ENCODE data around the gene CLRN3.

DNA sequence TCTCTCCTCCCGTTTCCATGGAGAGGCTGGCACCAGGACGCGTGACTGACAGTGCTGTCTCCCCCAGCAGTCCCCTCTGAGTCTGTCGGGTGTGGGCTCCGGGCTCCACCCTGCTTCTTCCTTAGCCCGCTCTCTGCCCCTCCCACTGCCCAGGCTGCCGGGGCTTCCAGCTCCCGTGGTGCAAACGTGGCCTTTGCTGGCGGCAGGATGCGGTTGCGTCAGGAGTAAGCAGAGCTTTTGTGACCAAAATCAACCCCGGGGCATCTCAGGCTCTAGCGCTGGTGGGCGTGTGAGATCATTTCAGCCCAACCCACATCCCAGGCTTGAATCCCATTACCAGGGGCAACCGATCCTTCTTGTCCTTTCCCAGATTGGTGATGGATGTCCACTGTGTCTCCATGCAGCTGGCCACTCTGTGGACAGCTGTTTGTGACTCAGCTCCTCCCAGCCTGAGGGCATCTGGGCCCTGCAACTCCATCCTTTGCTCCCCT is 42.4 kb upstream of the CLRN3 start:
- TF ChIP-seq EZH2phosphoT487 (IDR thresholded peaks at IDR 0.05; ENCODE audit: borderline replicate concordance) = no peak
- TF ChIP-seq, protein P1, sequence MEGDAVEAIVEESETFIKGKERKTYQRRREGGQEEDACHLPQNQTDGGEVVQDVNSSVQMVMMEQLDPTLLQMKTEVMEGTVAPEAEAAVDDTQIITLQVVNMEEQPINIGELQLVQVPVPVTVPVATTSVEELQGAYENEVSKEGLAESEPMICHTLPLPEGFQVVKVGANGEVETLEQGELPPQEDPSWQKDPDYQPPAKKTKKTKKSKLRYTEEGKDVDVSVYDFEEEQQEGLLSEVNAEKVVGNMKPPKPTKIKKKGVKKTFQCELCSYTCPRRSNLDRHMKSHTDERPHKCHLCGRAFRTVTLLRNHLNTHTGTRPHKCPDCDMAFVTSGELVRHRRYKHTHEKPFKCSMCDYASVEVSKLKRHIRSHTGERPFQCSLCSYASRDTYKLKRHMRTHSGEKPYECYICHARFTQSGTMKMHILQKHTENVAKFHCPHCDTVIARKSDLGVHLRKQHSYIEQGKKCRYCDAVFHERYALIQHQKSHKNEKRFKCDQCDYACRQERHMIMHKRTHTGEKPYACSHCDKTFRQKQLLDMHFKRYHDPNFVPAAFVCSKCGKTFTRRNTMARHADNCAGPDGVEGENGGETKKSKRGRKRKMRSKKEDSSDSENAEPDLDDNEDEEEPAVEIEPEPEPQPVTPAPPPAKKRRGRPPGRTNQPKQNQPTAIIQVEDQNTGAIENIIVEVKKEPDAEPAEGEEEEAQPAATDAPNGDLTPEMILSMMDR (conservative IDR thresholded peaks at IDR 0.05; ENCODE audit: low read length) = no peak

Data from Loucy (cell line).